Pancreas (tissue), 10 donors: ENCODE data around the gene ATAD3A. TPM values are rescaled to one million over a fixed set of nuclear protein-coding genes. Genes with fewer than 3 reads are reported as not detected.
"Not testable (repeated sequence)": the region's sequence is repeated elsewhere in the genome, so short reads cannot be mapped to it uniquely, and the experiment has no call there.

ENCODE experiments used
- ATAC-seq, 4 donors: fragments of 200-7000 bp; cut with Tn5 transposase; one replicate each; pipeline versions ENCODE4 v1.8.0 to v1.9.1; 2020; ENCODE audit warnings: mild to moderate bottlenecking in 4 of 4, moderate library complexity in 4 of 4
- DNase-seq, 6 donors: peaks; one replicate each; pipeline ENCODE4 v3.0.0-alpha.2; 2020
- FAIRE-seq: peaks from 2 replicates; lab custom pipeline; 2012; peaks lifted over from hg19 to GRCh38; lab: Jason Lieb, UNC
- H3K27ac ChIP-seq, 4 donors: fragments of 200-600 bp; sonication (generic); 1 replicate in 3 of 4; 2 replicates in 1 of 4; pipeline versions ENCODE4 v1.5.0 to v1.8.0; 2020
- H3K27me3 ChIP-seq, 4 donors: fragments of 200-600 bp; one replicate each; pipeline ENCODE4 v1.8.0; 2021
- H3K36me3 ChIP-seq, 3 donors: fragments of 200-600 bp; sonication (generic) in 1 of 3; one replicate each; pipeline versions ENCODE4 v1.5.0 to v1.8.0; 2020 to 2021
- H3K4me1 ChIP-seq, 3 donors: fragments of 200-600 bp; one replicate each; pipeline ENCODE4 v1.8.0; 2021
- H3K4me3 ChIP-seq, 4 donors: fragments of 200-600 bp; sonication (generic) in 2 of 4; one replicate each; pipeline versions ENCODE4 v1.5.0 to v1.8.0; 2020 to 2021
- H3K9me3 ChIP-seq, 4 donors: fragments of 200-600 bp; one replicate each; pipeline ENCODE4 v1.8.0; 2021
- WGBS, 2 donors: extraction: QIAGEN DNeasy Blood & Tissue Kit; methylation state at CpG; one replicate each; pipeline ENCODE4 v1.1.7; 2013; 5-methylcytosine and 5-hydroxymethylcytosine counted together
- intact Hi-C, 3 donors: fragments of 100-400 bp; cut with DNase I; formaldehyde crosslinking; loops; one replicate each; pipeline versions ENCODE4 v1.11.1 to v1.14.2; 2022
- polyA plus RNA-seq, 2 donors: library from polyadenylated mRNA; stranded (reverse); fragments of 200-250 nt; gene quantifications; one replicate each; pipeline ENCODE4 v1.2.3, GENCODE V29; 2013
- total RNA-seq, 6 donors: library from RNA; stranded (reverse); fragmentation: NEBNext Ultra II Directional in 4 of 6; extraction: Animal tissue kit (Norgen Biotek cat#: 25700) in 4 of 6; gene quantifications; one replicate each; pipeline versions ENCODE4 v1.2.1 to v1.2.4, GENCODE V29; 2021 to 2023
- TF ChIP-seq, protein P1 (sequence below), 4 donors: fragments of 200-600 bp; sonication (generic) in 3 of 4; IDR thresholded peaks; one replicate each; pipeline versions ENCODE4 v1.5.0 to v1.8.0; 2021; ENCODE audit warnings: antibody characterized with exemption in 4 of 4
- donor health status: healthy with polysubstance abuse.
- donor health status: DM: no; HTN: no; CAD: no; lungs with moderate emphysema.
- donor health status: DM: no; HTN: no; CAD: no.
- donor health status: control.
- donor health status: control.
- donor health status: Bipolar disorder and iron deficiency.
- donor health status: DM: yes; HTN: yes; CAD: no.
- donor health status: DM: no; HTN: no; CAD: no.
- donor health status: DM: no; HTN: no; CAD: no.
- donor health status: DM: yes; HTN: yes; CAD: no.

ATAD3A gene
- total and polyA plus RNA-seq, 8 donors = 8.0 to 33.8 (median 17.1) TPM

DNA sequence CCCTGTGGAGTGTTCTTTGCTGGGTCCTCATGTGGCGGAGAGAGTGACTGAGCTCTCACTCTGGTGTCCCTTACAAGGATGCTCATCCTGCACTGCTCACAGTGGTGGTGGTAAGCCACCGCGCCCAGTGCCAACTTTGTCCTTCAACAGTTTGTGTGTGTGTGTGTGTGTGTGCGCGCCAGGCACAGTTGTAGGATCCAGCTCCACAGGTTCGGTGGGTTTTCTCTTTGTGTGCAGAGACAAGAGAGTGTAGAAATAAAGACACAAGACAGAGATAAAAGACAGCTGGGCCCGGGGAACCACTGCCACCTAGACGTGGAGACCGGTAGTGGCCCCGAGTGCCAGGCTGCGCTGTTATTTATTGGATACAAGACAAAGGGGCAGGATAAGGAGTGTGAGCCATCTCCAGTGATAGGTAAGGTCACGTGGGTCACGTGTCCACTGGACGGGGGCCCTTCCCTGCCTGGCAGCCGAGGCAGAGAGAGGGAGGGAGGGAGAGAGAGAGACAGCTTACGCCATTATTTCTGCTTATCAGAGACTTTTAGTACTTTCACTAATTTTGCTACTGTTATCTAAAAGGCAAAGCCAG, 7.1 kb upstream of the ATAD3A start:
- H3K4me3 ChIP-seq = peak overlapping the region in 1 of 4 donors; percentile 30
- H3K9me3 ChIP-seq, H3K4me1 ChIP-seq, H3K36me3 ChIP-seq, intact Hi-C loops, H3K27me3 ChIP-seq, FAIRE-seq: not testable (repeated sequence)
- 14 to 18% methylated on average over 16 of the region's 16 CpGs for WGBS, 2 donors
- peak; percentile 66 to 79 (median 72) for ATAC-seq
- TF ChIP-seq, protein P1, sequence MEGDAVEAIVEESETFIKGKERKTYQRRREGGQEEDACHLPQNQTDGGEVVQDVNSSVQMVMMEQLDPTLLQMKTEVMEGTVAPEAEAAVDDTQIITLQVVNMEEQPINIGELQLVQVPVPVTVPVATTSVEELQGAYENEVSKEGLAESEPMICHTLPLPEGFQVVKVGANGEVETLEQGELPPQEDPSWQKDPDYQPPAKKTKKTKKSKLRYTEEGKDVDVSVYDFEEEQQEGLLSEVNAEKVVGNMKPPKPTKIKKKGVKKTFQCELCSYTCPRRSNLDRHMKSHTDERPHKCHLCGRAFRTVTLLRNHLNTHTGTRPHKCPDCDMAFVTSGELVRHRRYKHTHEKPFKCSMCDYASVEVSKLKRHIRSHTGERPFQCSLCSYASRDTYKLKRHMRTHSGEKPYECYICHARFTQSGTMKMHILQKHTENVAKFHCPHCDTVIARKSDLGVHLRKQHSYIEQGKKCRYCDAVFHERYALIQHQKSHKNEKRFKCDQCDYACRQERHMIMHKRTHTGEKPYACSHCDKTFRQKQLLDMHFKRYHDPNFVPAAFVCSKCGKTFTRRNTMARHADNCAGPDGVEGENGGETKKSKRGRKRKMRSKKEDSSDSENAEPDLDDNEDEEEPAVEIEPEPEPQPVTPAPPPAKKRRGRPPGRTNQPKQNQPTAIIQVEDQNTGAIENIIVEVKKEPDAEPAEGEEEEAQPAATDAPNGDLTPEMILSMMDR (IDR thresholded peaks at IDR 0.05) = peak; percentile 52 to 64 (median 57)
- H3K27ac ChIP-seq = peak overlapping the region; percentile 58 to 76 (median 70)
- peak; percentile 58 to 86 (median 76) for DNase-seq

DNA sequence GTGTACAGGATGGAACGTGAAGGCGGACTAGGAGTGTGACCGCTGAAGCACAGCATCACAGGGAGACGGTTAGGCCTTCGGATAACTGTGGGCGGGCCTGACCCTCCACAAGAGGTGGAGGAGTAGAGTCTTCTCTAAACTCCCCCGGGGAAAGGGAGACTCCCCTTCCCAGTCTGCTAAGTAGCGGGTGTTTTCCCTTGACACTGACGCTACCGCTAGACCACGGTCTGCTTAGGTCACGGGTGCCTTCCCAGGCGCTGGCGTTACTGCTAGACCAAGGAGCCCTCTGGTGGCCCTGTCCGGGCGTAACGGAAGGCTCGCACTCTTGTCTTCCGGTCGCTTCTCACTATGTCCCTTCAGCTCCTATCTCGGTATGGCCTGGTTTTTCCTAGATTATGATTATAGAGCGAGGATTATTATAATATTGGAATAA, 6.6 kb upstream of the ATAD3A start:
- FAIRE-seq, H3K27me3 ChIP-seq, intact Hi-C loops, H3K9me3 ChIP-seq, H3K4me1 ChIP-seq, H3K36me3 ChIP-seq: not testable (repeated sequence)
- DNase-seq = peak in 2 of 6 donors; percentile 46 to 58
- ATAC-seq = peak; percentile 68 to 88 (median 83)
- H3K4me3 ChIP-seq = peak overlapping the region in 1 of 4 donors; percentile 30
- H3K27ac ChIP-seq = peak overlapping the region; percentile 58 to 76 (median 70)
- 14 to 15% methylated on average over 10 to 16 of the region's 22 CpGs for WGBS, 2 donors
- TF ChIP-seq, protein P1 (IDR thresholded peaks at IDR 0.05) = peak in 1 of 4 donors; percentile 1

DNA sequence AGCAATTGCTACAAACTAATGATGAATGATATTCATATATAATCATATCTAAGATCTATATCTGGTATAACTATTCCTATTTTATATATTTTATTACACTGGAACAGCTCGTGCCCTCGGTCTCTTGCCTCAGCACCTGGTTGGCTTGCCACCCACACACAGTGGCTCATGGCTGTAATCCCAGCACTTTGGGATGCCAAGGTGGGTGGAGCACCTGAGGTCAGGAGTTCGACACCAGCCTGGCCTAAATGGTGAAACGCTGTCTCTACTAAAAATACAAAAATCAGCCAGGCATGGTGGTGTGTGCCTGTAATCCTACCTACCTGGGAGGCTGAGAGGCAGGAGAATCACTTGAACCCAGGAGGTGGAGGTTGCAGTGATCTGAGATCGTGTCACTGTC, 6.2 kb upstream of the ATAD3A start:
- DNase-seq, intact Hi-C loops: not testable (repeated sequence)
- WGBS, 2 donors = 61 to 66% methylated on average over 5 of the region's 5 CpGs

DNA sequence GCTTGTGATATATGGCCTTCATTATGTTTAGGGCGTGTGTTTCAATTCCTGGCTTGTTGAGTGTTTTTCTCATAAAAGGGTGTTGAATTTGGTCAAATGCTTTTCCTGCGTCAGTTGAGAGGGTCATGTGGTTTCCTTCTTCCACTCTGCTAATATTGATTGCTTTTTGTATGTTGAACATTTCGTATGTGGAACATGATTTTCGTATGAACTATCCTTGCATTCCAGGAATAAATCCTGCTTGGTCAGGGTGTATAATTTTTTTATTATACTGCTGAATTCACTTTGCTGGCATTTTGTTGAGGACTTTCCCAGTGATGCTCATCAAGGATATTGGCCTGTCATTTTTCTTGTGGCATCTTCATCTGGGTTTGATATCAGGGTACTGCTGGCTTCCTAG, 4.7 kb upstream of the ATAD3A start:
- intact Hi-C loops = no loop called here

More for the DNA sequence above, 6.2 kb upstream of the ATAD3A start:
- not testable (repeated sequence) for H3K36me3 ChIP-seq, ATAC-seq, H3K4me1 ChIP-seq, H3K9me3 ChIP-seq, FAIRE-seq, H3K27me3 ChIP-seq
- H3K4me3 ChIP-seq = peak overlapping the region in 1 of 4 donors; percentile 30
- peak overlapping the region; percentile 58 to 76 (median 70) for H3K27ac ChIP-seq

DNA sequence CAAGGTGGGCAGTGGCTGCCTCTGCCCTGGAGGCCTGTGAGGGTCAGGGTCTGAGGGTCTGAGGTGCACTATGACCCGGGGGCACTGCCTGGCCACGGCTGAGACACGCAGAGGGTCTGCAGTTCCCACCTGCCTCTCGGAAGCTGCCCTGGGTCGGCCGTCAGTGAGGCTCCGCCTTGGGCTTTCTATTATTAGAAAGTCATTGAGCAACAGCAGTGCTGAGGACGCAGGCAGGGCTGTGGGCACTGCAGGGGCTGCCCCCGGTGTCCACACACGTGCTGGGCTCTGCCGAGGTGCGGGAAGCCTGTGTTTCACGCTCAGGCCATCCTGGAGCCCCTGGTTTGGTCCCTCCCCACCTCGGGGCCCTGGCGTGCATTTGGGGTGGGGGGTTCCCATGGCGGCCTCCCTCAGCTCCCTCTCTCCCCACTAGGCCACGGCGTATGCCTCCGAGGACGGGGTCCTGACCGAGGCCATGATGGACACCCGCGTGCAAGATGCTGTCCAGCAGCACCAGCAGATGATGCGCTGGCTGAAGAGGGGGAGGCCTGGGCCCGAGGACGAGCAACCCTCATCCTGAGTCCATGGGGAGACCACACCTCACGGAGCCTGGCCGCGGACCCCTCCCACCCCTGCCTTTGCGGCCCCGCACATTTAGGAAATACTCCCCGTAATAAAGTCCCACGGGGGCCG, 3.0 kb upstream of the ATAD3A start:
- H3K27me3 ChIP-seq, H3K27ac ChIP-seq, H3K9me3 ChIP-seq, FAIRE-seq, H3K36me3 ChIP-seq, ATAC-seq, H3K4me3 ChIP-seq, intact Hi-C loops, DNase-seq: not testable (repeated sequence)
- WGBS, 2 donors = 71 to 75% methylated on average over 19 to 33 of the region's 34 CpGs
- H3K4me1 ChIP-seq = peaks cover 5 to 10% (median 7%) of the 10 kb centered on the region in 3 donors

More for the DNA sequence above, 4.7 kb upstream of the ATAD3A start:
- no peak for FAIRE-seq
- Histone ChIP-seq H3K27me3 (no peaks in the 10 kb centered on the region), H3K9me3 (no peaks in the 10 kb centered on the region), H3K36me3 (no peaks in the 10 kb centered on the region), H3K4me3 (no peak overlapping the region), H3K4me1 (peaks cover 5 to 10% (median 7%) of the 10 kb centered on the region in 3 donors), H3K27ac (no peak overlapping the region)
- DNase-seq = no peak
- 88 to 94% methylated on average over 4 of the region's 4 CpGs for WGBS, 2 donors
- no peak for ATAC-seq
- TF ChIP-seq, protein P1 (IDR thresholded peaks at IDR 0.05) = no peak

DNA sequence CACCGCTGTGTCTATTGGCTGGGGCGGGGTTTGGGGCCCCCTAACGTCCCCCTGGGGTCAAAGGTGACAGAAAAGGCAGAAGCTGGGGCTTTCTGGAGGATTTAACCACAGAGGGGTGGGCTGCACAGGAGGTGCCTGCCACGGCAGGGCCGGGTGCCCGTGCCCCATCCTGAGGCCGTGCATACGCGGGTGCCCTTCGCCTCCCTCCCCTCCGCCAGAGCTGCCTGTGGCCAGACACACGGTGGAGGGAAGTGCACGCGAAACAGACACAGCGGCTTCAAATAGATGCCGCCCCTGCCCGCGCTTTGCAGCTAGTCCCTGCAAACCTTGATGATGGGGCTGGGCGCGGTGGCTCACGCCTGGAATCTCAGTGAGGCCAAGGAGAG, 2.5 kb upstream of the ATAD3A start:
- H3K4me1 ChIP-seq = peaks cover 5 to 10% (median 7%) of the 10 kb centered on the region in 3 donors
- WGBS, 2 donors = 81 to 87% methylated on average over 15 to 18 of the region's 21 CpGs
- FAIRE-seq, DNase-seq, ATAC-seq, H3K9me3 ChIP-seq, H3K4me3 ChIP-seq, H3K27ac ChIP-seq, H3K36me3 ChIP-seq, intact Hi-C loops, H3K27me3 ChIP-seq: not testable (repeated sequence)
